Sigmoid colon (tissue), 4 donors: Measurements from ENCODE around the gene FSD2.

Experiments
- CTCF ChIP-seq, 4 experiments: fragments of 450-650 bp in 3 of 4; fragments of 200-600 bp in 1 of 4; IDR thresholded peaks; one replicate each; pipeline ENCODE4 v1.5.1; 2016 to 2019; ENCODE audit warnings: antibody characterized with exemption in 4 of 4, mild to moderate bottlenecking in 3 of 4, moderate library complexity in 2 of 4
- EP300 ChIP-seq, 4 donors: sonication (generic); formaldehyde crosslinking; IDR thresholded peaks; one replicate each; pipeline ENCODE4 v1.6.1; 2017; ENCODE audit warnings: antibody characterized with exemption in 4 of 4
- POLR2A ChIP-seq, 2 donors: fragments of 450-650 bp; IDR thresholded peaks; one replicate each; pipeline ENCODE4 v1.6.1; 2016; ENCODE audit warnings: antibody characterized with exemption in 2 of 2, mild to moderate bottlenecking in 2 of 2, moderate library complexity in 2 of 2
- POLR2AphosphoS5 ChIP-seq, 4 donors: sonication (generic); formaldehyde crosslinking; IDR thresholded peaks; one replicate each; pipeline ENCODE4 v1.6.1; 2017; ENCODE audit warnings: antibody characterized with exemption in 4 of 4

GRCh38 chr15:82854554-82854953 is 48.7 kb upstream of the FSD2 start:
- TF ChIP-seq POLR2A (IDR thresholded peaks at IDR 0.05) (no peak), CTCF (IDR thresholded peaks at IDR 0.05) (no peak), POLR2AphosphoS5 (IDR thresholded peaks at IDR 0.05) (no peak), EP300 (IDR thresholded peaks at IDR 0.05) (no peak)
